ENCODE results near the gene RAD51B.

DNA sequence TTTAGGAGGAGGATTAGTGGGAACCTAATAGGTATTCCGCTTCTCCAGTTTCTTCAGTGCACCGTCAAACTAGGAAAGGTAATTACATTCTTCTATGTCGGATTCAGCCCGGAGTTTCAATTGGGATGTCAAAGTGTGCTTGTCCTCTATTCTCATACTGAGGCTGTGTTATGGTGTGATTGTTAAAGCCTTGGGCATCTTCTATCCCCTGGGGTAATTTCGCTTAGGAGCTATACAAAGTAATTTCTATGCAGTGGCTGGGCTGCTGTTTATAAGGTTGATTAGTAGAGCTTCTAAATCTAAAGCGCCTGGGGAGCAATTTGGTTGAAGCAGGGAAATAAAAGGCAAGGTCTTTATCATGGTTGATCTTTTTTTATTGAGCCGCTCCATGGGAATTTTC, 573.7 kb downstream of the RAD51B start:
- TF ChIP-seq, protein P1, sequence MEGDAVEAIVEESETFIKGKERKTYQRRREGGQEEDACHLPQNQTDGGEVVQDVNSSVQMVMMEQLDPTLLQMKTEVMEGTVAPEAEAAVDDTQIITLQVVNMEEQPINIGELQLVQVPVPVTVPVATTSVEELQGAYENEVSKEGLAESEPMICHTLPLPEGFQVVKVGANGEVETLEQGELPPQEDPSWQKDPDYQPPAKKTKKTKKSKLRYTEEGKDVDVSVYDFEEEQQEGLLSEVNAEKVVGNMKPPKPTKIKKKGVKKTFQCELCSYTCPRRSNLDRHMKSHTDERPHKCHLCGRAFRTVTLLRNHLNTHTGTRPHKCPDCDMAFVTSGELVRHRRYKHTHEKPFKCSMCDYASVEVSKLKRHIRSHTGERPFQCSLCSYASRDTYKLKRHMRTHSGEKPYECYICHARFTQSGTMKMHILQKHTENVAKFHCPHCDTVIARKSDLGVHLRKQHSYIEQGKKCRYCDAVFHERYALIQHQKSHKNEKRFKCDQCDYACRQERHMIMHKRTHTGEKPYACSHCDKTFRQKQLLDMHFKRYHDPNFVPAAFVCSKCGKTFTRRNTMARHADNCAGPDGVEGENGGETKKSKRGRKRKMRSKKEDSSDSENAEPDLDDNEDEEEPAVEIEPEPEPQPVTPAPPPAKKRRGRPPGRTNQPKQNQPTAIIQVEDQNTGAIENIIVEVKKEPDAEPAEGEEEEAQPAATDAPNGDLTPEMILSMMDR (IDR thresholded peaks at IDR 0.05; ENCODE audit: low read length), result no peak
- TF ChIP-seq EZH2 (optimal IDR thresholded peaks at IDR 0.05; ENCODE audit: low read depth, low read length) (no peak), EZH2phosphoT487 (IDR thresholded peaks at IDR 0.05; ENCODE audit: low read length) (no peak)
